Measurements from ENCODE around the gene PCDHGA9.
"Not testable (repeated sequence)": the region's sequence is repeated elsewhere in the genome, so short reads cannot be mapped to it uniquely, and the experiment has no call there.

DNA sequence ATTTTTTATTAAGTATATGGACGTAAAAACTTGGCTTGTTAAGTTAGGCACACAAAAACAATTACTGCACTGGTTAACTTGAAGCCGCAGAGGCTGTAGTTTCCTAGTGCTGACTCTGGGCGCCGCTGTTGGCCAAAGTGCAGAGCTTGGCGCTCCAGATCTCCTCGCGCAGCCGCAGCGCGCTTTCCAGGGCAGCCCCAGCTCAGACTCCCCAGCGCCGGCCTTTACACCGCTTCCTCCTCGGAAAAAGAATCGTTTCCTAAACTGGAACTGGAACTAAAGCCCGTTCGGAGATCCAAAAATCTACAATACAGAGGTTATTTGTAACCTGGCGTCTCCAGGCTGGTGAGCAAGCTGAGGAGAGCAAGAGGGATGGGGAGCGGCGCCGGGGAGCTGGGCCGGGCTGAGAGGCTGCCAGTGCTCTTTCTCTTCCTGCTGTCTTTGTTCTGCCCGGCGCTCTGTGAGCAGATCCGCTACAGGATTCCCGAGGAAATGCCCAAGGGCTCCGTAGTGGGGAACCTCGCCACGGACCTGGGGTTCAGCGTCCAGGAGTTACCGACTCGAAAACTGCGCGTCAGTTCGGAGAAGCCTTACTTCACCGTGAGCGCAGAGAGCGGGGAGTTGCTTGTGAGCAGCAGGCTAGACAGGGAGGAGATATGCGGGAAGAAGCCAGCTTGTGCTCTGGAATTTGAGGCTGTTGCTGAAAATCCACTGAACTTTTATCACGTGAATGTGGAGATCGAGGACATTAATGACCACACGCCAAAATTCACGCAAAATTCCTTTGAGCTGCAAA lies 4.6 kb upstream of the PCDHGA9 start, which contains the start of gene PCDHGB5:
- TF ChIP-seq, protein P1, sequence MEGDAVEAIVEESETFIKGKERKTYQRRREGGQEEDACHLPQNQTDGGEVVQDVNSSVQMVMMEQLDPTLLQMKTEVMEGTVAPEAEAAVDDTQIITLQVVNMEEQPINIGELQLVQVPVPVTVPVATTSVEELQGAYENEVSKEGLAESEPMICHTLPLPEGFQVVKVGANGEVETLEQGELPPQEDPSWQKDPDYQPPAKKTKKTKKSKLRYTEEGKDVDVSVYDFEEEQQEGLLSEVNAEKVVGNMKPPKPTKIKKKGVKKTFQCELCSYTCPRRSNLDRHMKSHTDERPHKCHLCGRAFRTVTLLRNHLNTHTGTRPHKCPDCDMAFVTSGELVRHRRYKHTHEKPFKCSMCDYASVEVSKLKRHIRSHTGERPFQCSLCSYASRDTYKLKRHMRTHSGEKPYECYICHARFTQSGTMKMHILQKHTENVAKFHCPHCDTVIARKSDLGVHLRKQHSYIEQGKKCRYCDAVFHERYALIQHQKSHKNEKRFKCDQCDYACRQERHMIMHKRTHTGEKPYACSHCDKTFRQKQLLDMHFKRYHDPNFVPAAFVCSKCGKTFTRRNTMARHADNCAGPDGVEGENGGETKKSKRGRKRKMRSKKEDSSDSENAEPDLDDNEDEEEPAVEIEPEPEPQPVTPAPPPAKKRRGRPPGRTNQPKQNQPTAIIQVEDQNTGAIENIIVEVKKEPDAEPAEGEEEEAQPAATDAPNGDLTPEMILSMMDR (IDR thresholded peaks at IDR 0.05): peak in 4 of 5 experiments; percentile 16 to 37 (median 30)
- not testable (repeated sequence) for TF ChIP-seq EP300, POLR2A (IDR thresholded peaks at IDR 0.05)

Measured in tibial nerve (tissue), 4 donors.